Upper lobe of left lung (tissue), 6 donors: Measurements from ENCODE around the gene SGIP1. TPM values are rescaled to one million over a fixed set of nuclear protein-coding genes. Genes with fewer than 3 reads are reported as not detected.

Experiments used
- ATAC-seq, 2 donors: fragments of 200-7000 bp; cut with Tn5 transposase; one replicate each; pipeline ENCODE4 v1.9.1; 2022; ENCODE audit warnings: mild to moderate bottlenecking in 2 of 2, moderate library complexity in 2 of 2; ENCODE audit not compliant: low FRiP score in 2 of 2
- DNase-seq, 2 donors: peaks; one replicate each; pipeline ENCODE4 v3.0.0-alpha.2; 2019 to 2020
- H3K27ac ChIP-seq, 4 donors: fragments of 200-600 bp; sonication (generic); one replicate each; pipeline ENCODE4 v1.5.1; 2016 to 2019
- H3K27me3 ChIP-seq, 4 donors: fragments of 200-600 bp; sonication (generic); one replicate each; pipeline ENCODE4 v1.5.1; 2017 to 2019
- H3K36me3 ChIP-seq, 4 donors: fragments of 200-600 bp; sonication (generic); one replicate each; pipeline ENCODE4 v1.5.1; 2016 to 2019
- H3K4me1 ChIP-seq, 4 donors: fragments of 200-600 bp; sonication (generic); one replicate each; pipeline ENCODE4 v1.5.1; 2018 to 2019
- H3K4me3 ChIP-seq, 4 donors: fragments of 200-600 bp; sonication (generic); one replicate each; pipeline ENCODE4 v1.5.1; 2017 to 2019; ENCODE audit warnings: mild to moderate bottlenecking in 2 of 4, moderate library complexity in 1 of 4
- H3K9me3 ChIP-seq, 4 donors: fragments of 200-600 bp; sonication (generic); one replicate each; pipeline ENCODE4 v1.5.1; 2018 to 2019
- EP300 ChIP-seq, 4 donors: sonication (generic); formaldehyde crosslinking; IDR thresholded peaks; one replicate each; pipeline ENCODE4 v1.5.1; 2017; ENCODE audit warnings: antibody characterized with exemption in 4 of 4, control low read depth in 2 of 4
- POLR2A ChIP-seq, 4 donors: fragments of 450-650 bp; IDR thresholded peaks; one replicate each; pipeline ENCODE4 v1.5.1; 2016 to 2017; ENCODE audit warnings: antibody characterized with exemption in 4 of 4, mild to moderate bottlenecking in 2 of 4
- POLR2AphosphoS5 ChIP-seq, 2 donors: sonication (generic); formaldehyde crosslinking; IDR thresholded peaks; one replicate each; pipeline ENCODE4 v1.5.1; 2017; ENCODE audit warnings: antibody characterized with exemption in 2 of 2
- WGBS, 2 donors: methylation state at CpG; one replicate each; pipeline ENCODE4 v1.1.5; 2017 to 2018; 5-methylcytosine and 5-hydroxymethylcytosine counted together
- total RNA-seq, 6 donors: library from RNA; depleted of rRNA in 4 of 6; stranded (reverse); fragments of >200 nt in 4 of 6; gene quantifications; one replicate each; pipeline versions ENCODE4 v1.1.0 to v1.2.1, GENCODE V29; 2016 to 2021
- TF ChIP-seq, protein P1 (sequence below), 6 experiments: fragments of 450-650 bp in 4 of 6; fragments of 200-600 bp in 2 of 6; sonication (generic) in 2 of 6; IDR thresholded peaks; one replicate each; pipeline ENCODE4 v1.5.1; 2016 to 2019; ENCODE audit warnings: antibody characterized with exemption in 6 of 6
- donor health status: DM: no; HTN: no; CAD: no; lungs with moderate emphysema.
- donor health status: DM: no; HTN: yes; CAD: no; lungs with severe emphysema.

SGIP1 gene
- total RNA-seq, 6 donors from 2014 or later, result 5.8 to 29.3 (median 10.0) TPM

DNA sequence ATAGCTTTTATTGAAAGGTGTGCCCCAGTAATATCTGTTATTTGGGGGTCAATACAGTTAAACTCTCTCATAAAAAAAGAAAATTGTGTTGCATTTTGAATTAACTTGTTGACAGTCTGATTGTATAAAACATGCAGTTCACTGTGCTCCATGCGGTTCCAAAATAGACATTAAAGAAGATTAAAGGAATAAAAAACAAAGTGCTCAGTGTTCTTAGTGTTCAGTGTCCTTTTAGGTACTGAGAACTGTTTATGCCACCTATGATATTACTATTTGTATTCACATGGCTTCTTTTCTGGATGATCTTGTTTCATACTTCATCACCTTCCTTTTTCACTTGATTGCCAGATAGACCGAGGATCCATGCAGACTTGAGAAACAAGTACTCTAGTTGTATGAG lies 15.3 kb upstream of the SGIP1 start:
- H3K4me3 ChIP-seq, result no peak overlapping the region
- no peak for DNase-seq
- H3K36me3 ChIP-seq, result no peaks in the 10 kb centered on the region
- no peak overlapping the region for H3K27ac ChIP-seq
- TF ChIP-seq POLR2AphosphoS5 (IDR thresholded peaks at IDR 0.05) (no peak), EP300 (IDR thresholded peaks at IDR 0.05) (no peak), POLR2A (IDR thresholded peaks at IDR 0.05) (no peak)
- TF ChIP-seq, protein P1, sequence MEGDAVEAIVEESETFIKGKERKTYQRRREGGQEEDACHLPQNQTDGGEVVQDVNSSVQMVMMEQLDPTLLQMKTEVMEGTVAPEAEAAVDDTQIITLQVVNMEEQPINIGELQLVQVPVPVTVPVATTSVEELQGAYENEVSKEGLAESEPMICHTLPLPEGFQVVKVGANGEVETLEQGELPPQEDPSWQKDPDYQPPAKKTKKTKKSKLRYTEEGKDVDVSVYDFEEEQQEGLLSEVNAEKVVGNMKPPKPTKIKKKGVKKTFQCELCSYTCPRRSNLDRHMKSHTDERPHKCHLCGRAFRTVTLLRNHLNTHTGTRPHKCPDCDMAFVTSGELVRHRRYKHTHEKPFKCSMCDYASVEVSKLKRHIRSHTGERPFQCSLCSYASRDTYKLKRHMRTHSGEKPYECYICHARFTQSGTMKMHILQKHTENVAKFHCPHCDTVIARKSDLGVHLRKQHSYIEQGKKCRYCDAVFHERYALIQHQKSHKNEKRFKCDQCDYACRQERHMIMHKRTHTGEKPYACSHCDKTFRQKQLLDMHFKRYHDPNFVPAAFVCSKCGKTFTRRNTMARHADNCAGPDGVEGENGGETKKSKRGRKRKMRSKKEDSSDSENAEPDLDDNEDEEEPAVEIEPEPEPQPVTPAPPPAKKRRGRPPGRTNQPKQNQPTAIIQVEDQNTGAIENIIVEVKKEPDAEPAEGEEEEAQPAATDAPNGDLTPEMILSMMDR (IDR thresholded peaks at IDR 0.05), result no peak
- H3K9me3 ChIP-seq, result no peaks in the 10 kb centered on the region
- H3K27me3 ChIP-seq, result no peaks in the 10 kb centered on the region
- 77 to 85% methylated on average over 2 of the region's 2 CpGs for WGBS, 2 donors
- no peaks in the 10 kb centered on the region for H3K4me1 ChIP-seq
- ATAC-seq, result no peak

DNA sequence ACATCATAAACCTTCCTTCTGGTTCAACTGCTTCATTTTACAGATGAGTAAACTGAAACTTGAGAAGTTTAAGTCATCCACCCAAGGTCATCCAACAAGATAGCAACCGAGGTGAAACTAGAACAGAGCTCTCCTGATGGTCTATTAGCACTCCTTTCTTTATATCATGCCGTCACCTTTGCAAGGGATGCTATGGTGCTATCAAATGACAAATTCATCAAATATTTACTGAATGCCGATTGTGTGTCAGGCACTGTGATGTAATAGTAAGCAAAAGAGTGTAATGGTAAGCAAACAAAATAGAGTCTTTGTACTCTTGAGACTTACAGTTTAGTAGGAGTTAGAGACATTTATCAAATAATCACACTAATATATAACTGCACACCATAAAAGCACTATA lies 14.0 kb upstream of the SGIP1 start:
- no peak for ATAC-seq
- H3K27ac ChIP-seq, result no peak overlapping the region
- WGBS, 2 donors, result 77 to 82% methylated on average over 3 of the region's 3 CpGs

DNA sequence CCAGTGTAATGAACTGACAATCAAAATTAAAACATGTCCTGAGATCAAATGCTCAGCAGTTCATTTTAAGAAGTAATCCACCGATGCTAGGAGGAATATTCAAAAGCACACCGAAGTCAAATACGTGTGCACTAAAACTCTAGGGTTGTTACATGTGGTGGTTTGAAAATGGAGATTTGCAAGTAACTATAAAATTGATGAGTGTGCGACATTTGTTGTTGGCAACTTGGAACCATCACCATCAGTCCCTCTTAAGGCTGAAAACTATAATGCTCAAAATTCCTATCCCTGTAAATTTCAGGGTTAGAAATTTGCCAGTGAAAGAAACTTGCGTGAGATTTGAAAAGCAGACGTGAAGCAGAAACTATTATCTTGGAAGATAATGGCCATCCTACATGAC lies 13.3 kb upstream of the SGIP1 start:
- ATAC-seq (no peak), DNase-seq (no peak)
- TF ChIP-seq, protein P1 (IDR thresholded peaks at IDR 0.05), result no peak
- no peak for TF ChIP-seq POLR2AphosphoS5 (IDR thresholded peaks at IDR 0.05)
- no peaks in the 10 kb centered on the region for H3K4me1 ChIP-seq
- no peak overlapping the region for H3K4me3 ChIP-seq
- H3K27me3 ChIP-seq, result no peaks in the 10 kb centered on the region
- H3K9me3 ChIP-seq, result no peaks in the 10 kb centered on the region
- H3K27ac ChIP-seq, result no peak overlapping the region
- H3K36me3 ChIP-seq, result no peaks in the 10 kb centered on the region
- 80 to 94% methylated on average over 6 of the region's 6 CpGs for WGBS, 2 donors

More for the DNA sequence above, 14.0 kb upstream of the SGIP1 start:
- Histone ChIP-seq H3K4me3 (no peak overlapping the region), H3K27me3 (no peaks in the 10 kb centered on the region), H3K4me1 (no peaks in the 10 kb centered on the region), H3K36me3 (no peaks in the 10 kb centered on the region), H3K9me3 (no peaks in the 10 kb centered on the region)
- no peak for DNase-seq
- TF ChIP-seq POLR2AphosphoS5 (IDR thresholded peaks at IDR 0.05) (no peak), EP300 (IDR thresholded peaks at IDR 0.05) (no peak), POLR2A (IDR thresholded peaks at IDR 0.05) (no peak)
- TF ChIP-seq, protein P1 (IDR thresholded peaks at IDR 0.05), result no peak

DNA sequence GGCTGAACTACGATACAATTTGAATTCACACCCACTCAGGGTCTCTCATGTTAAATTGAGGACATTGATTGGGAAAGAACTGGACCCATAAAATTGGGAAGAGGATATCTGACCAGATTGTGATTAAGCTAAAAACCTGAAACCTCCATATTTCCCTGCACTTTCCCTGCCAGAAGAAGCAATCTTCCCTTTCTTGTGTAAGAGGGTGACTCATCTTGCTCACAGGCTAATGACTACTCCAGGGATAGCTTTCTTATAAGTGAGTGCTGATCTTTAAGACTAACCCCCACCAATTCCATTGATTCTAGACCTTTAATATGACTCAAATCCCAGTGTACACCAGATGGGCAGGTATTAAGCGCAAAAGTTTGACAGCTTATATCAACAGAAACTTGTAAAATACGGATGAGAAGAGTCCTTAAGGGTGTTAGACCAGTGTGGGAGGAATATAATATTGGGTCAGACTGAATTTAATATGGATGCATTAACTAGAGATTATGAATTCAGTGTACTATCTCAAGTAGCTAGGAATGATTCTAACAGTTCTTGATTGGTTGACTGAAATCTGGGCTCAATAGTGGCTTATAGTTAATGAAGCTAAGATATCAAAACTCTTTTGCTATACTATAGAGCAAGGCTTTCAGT lies 12.1 kb upstream of the SGIP1 start:
- WGBS, 2 donors, result 83 to 89% methylated on average over 3 of the region's 3 CpGs
- TF ChIP-seq EP300 (IDR thresholded peaks at IDR 0.05) (no peak), POLR2A (IDR thresholded peaks at IDR 0.05) (no peak), POLR2AphosphoS5 (IDR thresholded peaks at IDR 0.05) (no peak)
- TF ChIP-seq, protein P1 (IDR thresholded peaks at IDR 0.05), result no peak
- Histone ChIP-seq H3K9me3 (no peaks in the 10 kb centered on the region), H3K27ac (no peak overlapping the region), H3K4me1 (no peaks in the 10 kb centered on the region), H3K27me3 (no peaks in the 10 kb centered on the region), H3K4me3 (no peak overlapping the region), H3K36me3 (no peaks in the 10 kb centered on the region)
- no peak for DNase-seq
- peak in 1 of 2 donors; percentile 80 for ATAC-seq

DNA sequence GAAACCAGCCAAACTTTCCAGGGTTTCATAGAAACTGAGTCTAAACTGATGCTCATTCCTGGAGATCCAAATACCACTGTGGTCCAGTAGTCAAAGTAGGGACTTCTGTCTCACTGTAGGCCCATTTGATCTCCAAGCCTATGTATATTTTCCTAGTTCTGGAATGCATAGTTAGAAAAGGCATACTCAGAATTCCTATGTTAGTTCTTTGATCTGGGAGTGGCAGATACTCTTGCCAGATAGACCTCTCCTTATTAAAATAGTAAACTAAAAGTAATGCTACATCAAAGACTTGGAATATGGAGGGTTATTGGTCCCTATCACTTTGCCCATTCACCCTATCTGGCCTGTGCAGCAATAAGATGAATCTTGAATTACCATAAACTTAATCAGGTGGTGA lies 10.4 kb upstream of the SGIP1 start:
- no peaks in the 10 kb centered on the region for H3K4me1 ChIP-seq
- no peaks in the 10 kb centered on the region for H3K36me3 ChIP-seq
- no peak for TF ChIP-seq POLR2AphosphoS5 (IDR thresholded peaks at IDR 0.05)
- no peak for TF ChIP-seq EP300 (IDR thresholded peaks at IDR 0.05)
- TF ChIP-seq, protein P1 (IDR thresholded peaks at IDR 0.05), result no peak
- no peak for TF ChIP-seq POLR2A (IDR thresholded peaks at IDR 0.05)
- DNase-seq (no peak), ATAC-seq (no peak)
- no peak overlapping the region for H3K4me3 ChIP-seq
- H3K27me3 ChIP-seq, result no peaks in the 10 kb centered on the region
- H3K27ac ChIP-seq, result no peak overlapping the region
- H3K9me3 ChIP-seq, result no peaks in the 10 kb centered on the region
